VCaP (cell line): Measurements from ENCODE around the gene SPRING1.
A peak's percentile ranks its signal among the peaks of the same experiment; 100 is the strongest.

ENCODE experiments used
- H3K27ac ChIP-seq: fragments of 450-650 bp; 2 replicates; pipeline ENCODE4 v1.5.1; 2017
- CTCF ChIP-seq: fragments of 450-650 bp; conservative IDR thresholded peaks from 2 replicates; pipeline ENCODE4 v1.5.1; 2017; ENCODE audit warnings: mild to moderate bottlenecking, moderate library complexity

The SPRING1 gene

GRCh38 chr12:116726694-116727093, 11.2 kb downstream of the SPRING1 start:
- peak overlapping the region; percentile 44 for H3K27ac ChIP-seq
- TF ChIP-seq CTCF, result no peak

- H3K27ac ChIP-seq, result no peak overlapping the region
- TF ChIP-seq CTCF, result no peak
Observed at GRCh38 chr12:116722245-116722644, 15.6 kb downstream of the SPRING1 start.

GRCh38 chr12:116719731-116720528, 17.9 kb downstream of the SPRING1 start:
- peak overlapping the region; percentile 61 for H3K27ac ChIP-seq
- no peak for TF ChIP-seq CTCF

- TF ChIP-seq CTCF, result no peak
- H3K27ac ChIP-seq, result peak overlapping the region; percentile 61
Observed at GRCh38 chr12:116718655-116719454, 19.0 kb downstream of the SPRING1 start.

- peak overlapping the region; percentile 61 for H3K27ac ChIP-seq
- no peak for TF ChIP-seq CTCF
Observed at GRCh38 chr12:116717466-116718437, 20.1 kb downstream of the SPRING1 start.

GRCh38 chr12:116714175-116714574, 23.7 kb downstream of the SPRING1 start:
- H3K27ac ChIP-seq, result no peak overlapping the region
- no peak for TF ChIP-seq CTCF
